HepG2 (cell line): ENCODE measurements around the gene KCNQ2. TPM values are rescaled to one million over a fixed set of nuclear protein-coding genes. Genes with fewer than 3 reads are reported as not detected.
A peak's percentile ranks its signal among the peaks of the same experiment; 100 is the strongest.

Experiments
- ATAC-seq: fragments of 200-7000 bp; cut with Tn5 transposase; 3 replicates; pipeline ENCODE4 v1.9.1; 2020; ENCODE audit warnings: mild to moderate bottlenecking, moderate library complexity
- BruUV-seq: library from RNA; stranded (reverse); fragments of 400-500 nt; replicated peaks from 2 replicates; lab custom pipeline; 2021; lab: Mats Ljungman, UMichigan
- CTCF ChIA-PET: fragments of 300-600 bp; formaldehyde crosslinking; extraction: SDS; loops from one replicate; lab custom pipeline; 2021; ENCODE audit warnings: low total read pairs, inconsistent platforms, low intra/inter-chr PET ratio; lab: Yijun Ruan, JAX
- POLR2A ChIA-PET: fragments of 350-600 bp; sonication (Branson Sonifier 250); formaldehyde crosslinking; loops from one replicate; lab custom pipeline; 2020; ENCODE audit warnings: antibody characterized with exemption, inconsistent platforms; lab: Yijun Ruan, JAX
- DNase-seq: peaks from one replicate; pipeline ENCODE4 v3.0.0-alpha.2; 2015; ENCODE audit warnings: low spot score
- FAIRE-seq: peaks from 3 replicates; lab custom pipeline; 2011; peaks lifted over from hg19 to GRCh38; lab: Jason Lieb, UNC
- H2AFZ ChIP-seq: one replicate; pipeline ENCODE4 v1.6.1; 2011; ENCODE audit warnings: low read length, inconsistent platforms
- H3K27ac ChIP-seq: fragments of 300-600 bp; 3 replicates; pipeline ENCODE4 v1.8.0; 2011; ENCODE audit warnings: mixed run types, mild to moderate bottlenecking, mixed read lengths, low read length, inconsistent platforms; ENCODE audit not compliant: insufficient read depth; ENCODE audit errors: extremely low read length
- H3K27me3 ChIP-seq, 2 experiments: fragments of 200-600 bp in 1 of 2; 2 replicates in 1 of 2; 3 replicates in 1 of 2; pipeline versions ENCODE4 v1.6.0 to v1.8.0; 2011; ENCODE audit warnings: low read length in 2 of 2, mild to moderate bottlenecking in 2 of 2, moderate library complexity in 2 of 2, inconsistent platforms in 1 of 2; ENCODE audit not compliant: insufficient read depth in 2 of 2, control insufficient read depth in 1 of 2
- H3K36me3 ChIP-seq, 2 experiments: fragments of 200-600 bp in 1 of 2; replicated peaks in 1 of 2; 2 replicates in 1 of 2; 3 replicates in 1 of 2; pipeline versions ENCODE4 v1.5.1 to v1.8.0; 2011; ENCODE audit warnings: low read length in 2 of 2, inconsistent platforms in 1 of 2; ENCODE audit not compliant: insufficient read depth in 2 of 2, control insufficient read depth in 1 of 2
- H3K4me1 ChIP-seq: 2 replicates; pipeline ENCODE4 v1.5.1; 2012; ENCODE audit warnings: low read length, inconsistent platforms; ENCODE audit not compliant: insufficient read depth
- H3K4me2 ChIP-seq: 2 replicates; pipeline ENCODE4 v1.6.0; 2011; ENCODE audit warnings: low read depth, low read length, inconsistent platforms
- H3K4me3 ChIP-seq, 3 experiments: fragments of 200-600 bp in 1 of 3; sonication (generic), shearing (Covaris generic) in 1 of 3; replicated peaks in 1 of 3; 2 replicates each; pipeline ENCODE4 v1.5.1; 2011 to 2016; ENCODE audit warnings: low read length in 3 of 3, inconsistent platforms in 2 of 3, low read depth in 2 of 3, mild to moderate bottlenecking in 2 of 3, control low read depth in 1 of 3, mixed read lengths in 1 of 3; ENCODE audit not compliant: insufficient read depth in 1 of 3
- H3K79me2 ChIP-seq: one replicate; pipeline ENCODE4 v1.6.1; 2011; ENCODE audit warnings: low read length, inconsistent platforms; ENCODE audit not compliant: insufficient read depth
- H3K9ac ChIP-seq: 2 replicates; pipeline ENCODE4 v1.6.0; 2011; ENCODE audit warnings: mild to moderate bottlenecking, low read depth, low read length, inconsistent platforms; ENCODE audit not compliant: insufficient read depth
- H3K9me3 ChIP-seq: 2 replicates; pipeline ENCODE4 v1.5.1; 2012; ENCODE audit warnings: mild to moderate bottlenecking, low read length
- H4K20me1 ChIP-seq: 2 replicates; pipeline ENCODE4 v1.6.0; 2011; ENCODE audit warnings: inconsistent platforms, mild to moderate bottlenecking, low read length, moderate library complexity; ENCODE audit not compliant: insufficient read depth
- EZH2 ChIP-seq: conservative IDR thresholded peaks from 2 replicates; pipeline ENCODE4 v1.6.1; 2012; ENCODE audit warnings: mild to moderate bottlenecking, low read depth, low read length, moderate library complexity
- MAZ ChIP-seq, 2 experiments: sonication (generic) in 1 of 2; formaldehyde crosslinking in 1 of 2; IDR thresholded peaks; 2 replicates each; pipeline versions ENCODE4 v1.5.0 to v1.6.1; 2012 to 2020; ENCODE audit warnings: low read depth in 2 of 2, mild to moderate bottlenecking in 2 of 2, borderline replicate concordance in 1 of 2, improper control_type of control experiment in 1 of 2, low read length in 1 of 2, missing genetic modification reagents in 1 of 2, moderate library complexity in 1 of 2
- MTF2 ChIP-seq: sonication (generic); formaldehyde crosslinking; IDR thresholded peaks from 2 replicates; pipeline ENCODE4 v1.5.0; 2020; ENCODE audit warnings: missing genetic modification reagents, borderline replicate concordance
- NRL ChIP-seq: sonication (generic); formaldehyde crosslinking; IDR thresholded peaks from 2 replicates; pipeline ENCODE4 v1.5.0; 2020; ENCODE audit warnings: missing genetic modification reagents, mild to moderate bottlenecking, moderate library complexity, borderline replicate concordance
- ZBTB33 ChIP-seq: sonication (generic); formaldehyde crosslinking; IDR thresholded peaks from 2 replicates; pipeline ENCODE4 v1.4.0; 2020; ENCODE audit warnings: missing genetic modification reagents
- ZNF691 ChIP-seq: sonication (generic); formaldehyde crosslinking; IDR thresholded peaks from 2 replicates; pipeline ENCODE4 v1.4.0; 2020; ENCODE audit warnings: missing genetic modification reagents, low read depth, mild to moderate bottlenecking, borderline replicate concordance
- WGBS: methylation state at CpG from one replicate; pipeline ENCODE4 v1.1.6; 2017; ENCODE audit warnings: low lambda C conversion rate; 5-methylcytosine and 5-hydroxymethylcytosine counted together
- in situ Hi-C: cut with HindIII; loops from 2 replicates; pipeline ENCODE4 v1.10.0; 2017; ENCODE audit warnings: low pct_unique_long_range_greater_than_20kb; ENCODE audit not compliant: extremely low pct_ligation_motif_present
- intact Hi-C: fragments of 100-400 bp; cut with micrococcal nuclease; formaldehyde crosslinking; loops from one replicate; pipeline ENCODE4 v1.10.0; 2022; ENCODE audit not compliant: unreplicated experiment
- polyA plus RNA-seq, 8 experiments: library from polyadenylated mRNA; depleted of rRNA in 3 of 8; stranded (reverse) in 7 of 8; unstranded in 1 of 8; fragments of >200 nt; fragmentation: Illumina TruSeq in 4 of 8; extraction: Trizol in 4 of 8; gene quantifications; 2 replicates each; pipeline versions ENCODE4 v1.2.1 to v1.2.3, GENCODE V29; 2011 to 2016; ENCODE audit warnings: low read depth in 4 of 8, missing spikeins in 1 of 8, mixed read lengths in 1 of 8; ENCODE audit not compliant: insufficient read depth in 1 of 8
- total RNA-seq, 5 experiments: library from RNA; depleted of rRNA; stranded (reverse); fragments of >200 nt; fragmentation: Illumina TruSeq; extraction: Trizol; gene quantifications; 2 replicates each; pipeline ENCODE4 v1.2.3, GENCODE V29; 2016; ENCODE audit warnings: low read depth in 1 of 5

The KCNQ2 gene
- total and polyA plus RNA-seq, 2 of the 13 experiments (the other 11 are each of a cell fraction or from before 2014, with no cell fraction given), result not detected

- peaks cover 49 to 94% of the 10 kb centered on the region in 2 experiments for H3K27me3 ChIP-seq
- CTCF ChIA-PET, result no interaction called here
- 38% methylated on average over 23 of the region's 27 CpGs for WGBS
Observed at GRCh38 chr20:63407928-63408683, 64.3 kb downstream of the KCNQ2 start.

GRCh38 chr20:63406617-63407245, 65.7 kb downstream of the KCNQ2 start:
- H3K4me2 ChIP-seq, result no peak overlapping the region
- ATAC-seq, result no peak
- no peaks in the 10 kb centered on the region for H3K36me3 ChIP-seq
- H3K27ac ChIP-seq, result no peak overlapping the region
- in situ Hi-C loops, result no loop called here
- no peak overlapping the region for H2AFZ ChIP-seq
- no peaks in the 10 kb centered on the region for H3K9me3 ChIP-seq
- no peak for DNase-seq
- no peak overlapping the region for H3K4me3 ChIP-seq
- peaks cover 7% of the 10 kb centered on the region; the same call in 1 of the 2 replicates for H4K20me1 ChIP-seq
- CTCF ChIA-PET, result no interaction called here
- no TSS peak for BruUV-seq
- WGBS, result 50% methylated on average over 34 of the region's 60 CpGs
- intact Hi-C loops, result no loop called here
- POLR2A ChIA-PET, result no interaction called here
- no peak overlapping the region for H3K9ac ChIP-seq
- no peak for FAIRE-seq
- H3K79me2 ChIP-seq, result no peaks in the 10 kb centered on the region
- H3K27me3 ChIP-seq, result peaks cover 48 to 94% of the 10 kb centered on the region in 2 experiments
- no peak for TF ChIP-seq MAZ (IDR thresholded peaks at IDR 0.05; ENCODE audit: borderline replicate concordance, low read depth, low read length)
- no peak for TF ChIP-seq MAZ (CRISPR knock-in tag; IDR thresholded peaks at IDR 0.05; ENCODE audit: low read depth)
- TF ChIP-seq ZBTB33 (CRISPR knock-in tag), result peak; percentile 67
- H3K4me1 ChIP-seq, result no peaks in the 10 kb centered on the region; the same call in 1 of the 2 replicates

More at GRCh38 chr20:63407928-63408683, 64.3 kb downstream of the KCNQ2 start:
- no peak overlapping the region for H3K27ac ChIP-seq
- TF ChIP-seq EZH2 (peak; percentile 77; the same call in 1 of the 2 replicates), MTF2 (CRISPR knock-in tag) (0 out of 2 replicates have a peak, but pooled peaks have one; percentile 0), ZNF691 (no peak), NRL (CRISPR knock-in tag) (0 out of 2 replicates have a peak, but pooled peaks have one; percentile 10)
- TF ChIP-seq, all 625 proteins: peak for 3
- Histone ChIP-seq H3K4me1 (no peaks in the 10 kb centered on the region; the same call in 1 of the 2 replicates), H3K4me2 (no peak overlapping the region), H3K4me3 (no peak overlapping the region), H3K79me2 (no peaks in the 10 kb centered on the region), H3K36me3 (no peaks in the 10 kb centered on the region), H3K9me3 (no peaks in the 10 kb centered on the region), H2AFZ (no peak overlapping the region), H3K9ac (no peak overlapping the region), H4K20me1 (peaks cover 4% of the 10 kb centered on the region; the same call in 1 of the 2 replicates)
- ATAC-seq (no peak), DNase-seq (no peak), FAIRE-seq (no peak)
- in situ Hi-C loops, result no loop called here
- POLR2A ChIA-PET, result no interaction called here
- intact Hi-C loops, result no loop called here
- BruUV-seq, result no TSS peak
